AG08395 (cell line): ENCODE measurements around the gene ABCC2.

Source experiments
- DNase-seq: peaks from one replicate; pipeline ENCODE4 v3.0.0; 2012; ENCODE audit warnings: mixed read lengths, low spot score

Gene ABCC2

DNA sequence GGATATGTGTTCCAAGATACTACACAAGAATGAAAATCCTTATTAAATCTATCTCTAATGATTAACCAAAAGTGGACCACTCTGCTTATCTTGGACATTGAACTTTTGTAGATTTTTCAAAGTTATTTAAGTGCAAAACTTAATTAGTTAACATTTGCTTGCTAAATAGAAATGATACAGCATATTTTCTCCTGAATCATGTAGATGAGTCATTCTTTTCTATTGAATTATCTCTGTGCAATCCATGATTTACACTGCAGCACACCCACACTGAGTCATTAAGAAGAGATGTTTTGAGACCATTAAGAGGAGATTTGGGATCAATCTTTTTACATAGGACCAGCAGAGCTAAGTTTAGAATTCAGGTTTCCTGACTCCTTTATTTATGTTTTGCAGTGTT, 6.6 kb upstream of the ABCC2 start:
- DNase-seq: peak; percentile 78

DNA sequence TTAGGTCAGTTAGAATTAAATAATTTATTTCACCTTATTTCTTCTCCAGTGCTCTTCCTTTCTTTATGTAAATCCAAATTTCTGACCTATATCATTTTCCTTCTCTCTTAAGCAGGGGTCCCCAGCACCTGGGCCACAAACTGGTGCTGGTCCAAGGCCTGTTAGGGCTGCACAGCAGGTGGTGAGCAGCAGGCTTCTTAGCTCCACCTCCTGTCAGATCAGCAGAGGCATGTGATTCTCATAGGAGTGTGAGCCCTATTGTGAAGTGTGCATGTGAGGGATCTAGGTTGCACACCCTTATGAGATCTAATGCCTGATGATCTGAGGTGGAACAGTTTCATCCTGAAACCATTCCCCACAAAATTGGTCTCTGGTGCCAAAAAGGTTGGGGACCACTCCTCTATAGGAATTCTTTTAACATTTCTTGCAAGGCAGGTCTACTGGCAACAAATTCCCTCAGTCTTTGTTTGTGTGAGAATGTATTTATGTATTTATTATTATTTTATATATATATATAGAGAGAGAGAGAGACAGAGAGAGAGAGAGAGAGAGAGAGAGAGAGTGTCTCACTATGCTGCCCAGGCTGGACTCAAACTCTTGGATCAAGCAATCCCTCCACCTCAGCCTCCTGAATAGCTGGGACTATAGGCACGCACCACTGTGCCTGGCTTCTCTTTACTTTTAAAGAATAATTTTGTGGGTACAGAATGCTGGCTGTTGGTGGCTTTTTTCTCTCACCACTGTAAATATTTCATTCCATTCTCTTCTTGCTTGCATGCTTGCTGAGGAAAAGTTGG, 4.3 kb upstream of the ABCC2 start:
- DNase-seq: no peak

DNA sequence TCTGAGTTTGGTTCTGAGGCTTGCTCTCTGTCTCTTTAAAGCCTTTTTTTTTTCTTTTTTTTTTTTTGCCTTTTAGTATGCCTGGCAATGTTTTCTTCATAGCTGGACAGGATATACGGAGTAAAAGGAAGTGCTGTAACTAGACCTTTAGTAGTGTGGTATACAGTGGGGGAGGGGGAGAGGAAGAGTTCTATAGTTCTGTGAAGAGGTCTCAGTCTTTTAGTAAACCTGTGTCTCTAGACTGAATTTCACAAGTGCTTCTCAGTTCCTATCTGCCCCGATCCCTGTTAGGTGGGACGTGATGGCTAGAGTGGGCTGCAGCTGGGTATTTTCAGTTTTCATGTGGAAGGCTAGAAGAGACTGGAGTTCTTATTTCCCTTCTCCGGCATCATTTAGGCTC, 3.1 kb upstream of the ABCC2 start:
- DNase-seq: peak; percentile 30

DNA sequence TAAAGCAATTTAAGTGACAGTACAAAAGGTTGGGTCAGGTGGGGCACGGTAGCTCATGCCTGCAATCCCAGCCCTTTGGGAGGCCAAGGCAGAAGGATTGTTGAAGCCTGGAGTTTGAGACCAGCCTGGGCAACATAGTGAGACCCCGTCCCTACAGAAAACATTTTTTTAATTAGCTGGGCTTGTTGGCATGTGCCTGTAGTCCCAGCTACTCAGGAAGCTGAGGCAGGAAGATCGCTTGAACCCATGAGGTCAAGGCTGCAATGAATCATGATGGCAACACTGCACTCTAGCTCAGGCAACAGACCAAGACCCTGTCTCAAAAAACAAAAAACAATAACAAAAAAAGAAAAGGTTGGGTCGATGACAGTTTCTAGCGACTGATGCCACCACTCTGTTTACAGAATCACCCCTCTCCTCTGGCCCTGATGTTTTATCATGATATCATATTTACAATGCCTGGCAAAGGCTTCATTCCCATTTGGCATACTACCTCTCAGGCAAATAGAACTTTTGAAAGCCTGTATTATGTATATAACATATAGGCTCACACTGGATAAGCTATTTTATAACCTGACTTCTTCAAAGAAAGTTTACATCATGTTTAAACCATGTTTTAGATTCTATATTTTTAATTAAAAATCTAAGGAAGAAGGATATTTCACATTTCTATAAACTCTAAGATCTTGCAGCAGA, 558 bp upstream of the ABCC2 start:
- DNase-seq: no peak

DNA sequence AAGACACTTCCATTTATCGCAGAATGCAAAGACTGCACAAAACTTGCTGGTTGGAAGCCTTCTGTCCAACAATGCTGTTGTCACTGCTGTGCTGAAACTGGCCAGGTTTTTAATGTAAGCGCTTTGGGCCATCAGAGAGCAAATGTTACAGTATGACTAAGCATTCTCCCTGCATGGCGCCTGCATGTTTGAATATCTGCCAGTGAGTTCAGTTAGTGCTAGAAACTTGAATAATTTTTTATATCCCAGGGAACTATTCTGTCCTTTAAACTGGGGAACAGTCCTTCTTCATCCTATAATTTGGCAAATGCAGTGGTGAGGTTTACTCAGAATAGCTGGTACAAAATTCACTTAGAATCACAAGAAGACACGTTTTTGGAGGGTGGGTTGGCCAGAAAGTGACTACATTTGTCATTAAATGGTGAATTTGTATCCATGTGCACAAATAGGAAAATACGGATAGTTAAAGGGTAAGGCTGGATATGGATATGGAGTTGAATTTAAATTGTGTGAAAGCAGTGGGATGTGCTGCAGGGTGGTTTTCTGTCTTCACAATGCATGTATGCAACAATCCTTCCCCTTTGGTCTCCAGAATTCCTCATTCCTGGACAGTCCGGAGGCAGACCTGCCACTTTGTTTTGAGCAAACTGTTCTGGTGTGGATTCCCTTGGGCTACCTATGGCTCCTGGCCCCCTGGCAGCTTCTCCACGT, 1.7 kb downstream of the ABCC2 start:
- peak; percentile 49 for DNase-seq

DNA sequence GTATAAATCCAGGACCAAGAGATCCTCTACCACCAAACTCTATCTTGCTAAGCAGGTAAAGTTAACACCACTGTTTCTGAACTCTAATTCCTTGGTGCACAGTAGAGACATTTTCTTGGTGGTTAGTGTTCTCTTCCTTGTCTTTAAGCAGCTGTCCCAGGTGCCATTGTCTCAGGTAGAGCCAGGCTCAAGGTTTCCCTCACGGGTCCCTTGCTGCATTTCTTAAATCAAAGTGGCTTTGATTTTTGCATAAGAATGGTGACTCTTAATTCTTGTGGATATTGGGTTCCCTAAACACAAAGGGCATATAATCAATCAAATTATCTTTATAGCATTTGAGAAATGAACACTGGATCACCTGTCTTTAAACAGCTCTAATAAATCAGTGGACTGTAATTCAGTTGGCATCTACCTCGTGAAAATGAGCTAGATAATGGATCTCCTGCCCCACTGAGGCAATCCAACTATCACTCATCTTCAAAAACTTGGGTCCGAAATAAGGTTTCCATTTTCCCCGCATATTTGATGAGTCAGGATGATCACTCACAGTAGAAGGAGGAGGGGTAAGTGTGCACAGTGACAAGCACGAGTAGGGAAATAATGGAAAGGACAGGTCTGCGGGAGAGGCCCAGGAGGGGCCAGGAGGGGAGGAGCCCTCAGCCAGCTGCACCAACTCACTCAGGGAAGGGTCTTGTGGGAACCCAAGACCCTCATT, 2.4 kb downstream of the ABCC2 start:
- DNase-seq: no peak

DNA sequence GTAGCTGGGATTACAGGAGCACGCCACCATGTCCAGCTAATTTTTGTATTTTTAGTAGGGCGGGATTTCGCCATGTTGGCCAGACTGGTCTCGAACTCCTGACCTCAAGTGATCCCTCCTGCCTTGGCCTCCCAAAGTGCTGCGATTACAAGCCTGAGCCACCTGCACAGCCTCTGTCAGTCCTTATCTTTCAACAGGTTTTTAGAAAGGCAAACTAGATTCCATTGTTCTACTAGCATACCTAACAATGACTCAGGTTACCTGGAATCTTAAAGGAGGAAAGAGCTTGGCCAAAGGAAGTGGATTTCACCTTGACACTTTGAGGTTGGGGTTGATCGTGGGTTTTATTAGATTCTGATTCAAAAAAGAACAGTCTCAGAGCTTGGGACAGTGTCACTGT, 3.2 kb downstream of the ABCC2 start:
- no peak for DNase-seq

DNA sequence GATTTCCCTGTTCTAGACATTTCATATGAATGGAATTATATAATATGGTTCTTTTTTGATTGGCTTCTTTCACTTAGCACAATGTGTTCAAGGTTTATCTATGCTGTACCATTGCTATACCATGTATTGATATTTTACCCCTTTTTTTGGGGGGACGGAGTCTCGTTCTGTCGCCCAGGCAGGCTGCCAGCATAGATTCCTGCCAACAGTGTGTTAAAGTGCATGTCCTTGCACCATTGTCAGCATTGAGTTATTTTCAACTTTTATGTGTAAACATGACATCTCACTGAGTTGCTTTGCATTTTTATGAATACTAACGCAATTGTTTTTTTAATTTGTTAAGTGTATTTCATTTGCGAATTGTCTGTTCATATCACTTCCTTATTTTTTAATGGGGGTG, 4.9 kb downstream of the ABCC2 start:
- DNase-seq: no peak

DNA sequence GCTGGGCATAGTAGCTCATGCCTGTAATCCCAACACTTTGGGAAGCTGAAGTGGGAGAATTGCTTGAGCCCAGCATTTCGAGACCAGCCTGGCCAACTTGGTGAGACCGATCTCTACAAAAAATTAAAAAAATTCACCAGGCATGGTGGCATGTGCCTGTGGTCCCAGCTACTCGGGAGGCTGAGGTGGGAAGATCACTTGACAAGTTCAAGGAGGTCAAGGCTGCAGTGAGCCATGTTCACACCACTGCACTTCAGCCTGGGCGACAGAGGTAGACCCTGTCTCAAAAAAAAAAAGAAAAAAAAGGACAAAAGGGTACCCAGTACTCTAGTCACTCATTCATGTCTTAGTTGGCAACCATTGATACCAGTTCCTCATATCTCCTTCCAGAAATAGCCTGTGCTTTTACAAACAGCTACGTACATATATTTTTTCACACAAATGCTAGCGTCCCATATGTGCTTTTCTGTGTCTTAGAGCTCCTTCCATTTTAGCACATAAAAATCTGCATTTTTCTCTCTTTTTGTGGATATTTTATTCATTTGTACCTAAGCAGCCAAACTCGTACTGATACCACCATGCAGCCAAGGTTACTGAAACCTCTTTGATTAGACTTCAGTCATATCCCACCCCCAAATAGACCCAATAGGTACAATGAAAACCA, 5.5 kb downstream of the ABCC2 start:
- no peak for DNase-seq

DNA sequence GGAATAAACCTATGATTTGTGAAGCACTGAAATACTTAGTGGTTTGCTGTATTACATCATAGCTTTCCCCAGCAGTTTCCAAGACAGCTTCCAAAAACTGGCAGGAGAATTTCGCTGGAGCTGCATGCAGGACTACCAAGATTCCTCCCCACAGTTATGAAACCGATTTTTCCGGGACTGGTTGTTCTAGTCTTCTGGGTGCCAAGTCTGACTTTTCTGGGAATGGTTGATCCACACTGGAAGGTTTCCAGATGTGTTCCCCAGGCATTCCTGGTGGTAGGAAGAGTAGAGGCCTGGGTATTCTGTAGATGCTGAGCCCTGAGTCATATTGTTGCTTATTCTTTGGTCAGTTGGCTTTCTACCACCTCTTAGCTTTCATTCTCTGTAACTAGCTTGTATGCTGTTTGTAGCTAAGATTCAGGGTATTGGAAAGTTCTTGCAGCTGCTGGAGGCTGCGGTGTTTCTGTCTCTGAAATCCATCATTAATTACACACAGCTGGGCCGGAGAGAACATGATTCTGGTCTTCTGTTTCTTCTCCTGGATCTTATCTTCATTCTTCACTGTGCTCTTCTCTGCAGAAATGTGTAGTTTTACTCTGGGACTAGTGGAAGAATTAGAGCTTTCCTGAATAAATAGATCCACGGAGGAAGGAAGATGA, 6.3 kb downstream of the ABCC2 start:
- peak; percentile 83 for DNase-seq

DNA sequence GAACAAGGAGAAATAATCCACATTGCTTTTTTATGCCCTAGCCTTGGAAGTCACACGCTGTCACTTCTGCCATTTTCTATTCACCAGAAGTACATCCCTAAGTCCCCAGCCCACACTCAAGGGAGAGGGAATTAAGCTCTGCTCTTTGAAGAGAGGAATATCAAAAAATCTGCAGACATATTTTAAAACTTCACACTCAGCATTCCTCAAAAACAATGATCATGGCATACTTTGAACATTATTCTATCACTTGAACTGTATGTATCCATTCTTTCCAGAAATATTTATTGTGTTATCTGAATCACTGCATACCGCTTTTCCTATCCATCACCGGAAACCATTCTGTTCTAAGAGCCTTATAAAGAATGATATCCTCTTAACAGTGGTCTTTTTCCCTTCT, 9.4 kb downstream of the ABCC2 start:
- DNase-seq: no peak

DNA sequence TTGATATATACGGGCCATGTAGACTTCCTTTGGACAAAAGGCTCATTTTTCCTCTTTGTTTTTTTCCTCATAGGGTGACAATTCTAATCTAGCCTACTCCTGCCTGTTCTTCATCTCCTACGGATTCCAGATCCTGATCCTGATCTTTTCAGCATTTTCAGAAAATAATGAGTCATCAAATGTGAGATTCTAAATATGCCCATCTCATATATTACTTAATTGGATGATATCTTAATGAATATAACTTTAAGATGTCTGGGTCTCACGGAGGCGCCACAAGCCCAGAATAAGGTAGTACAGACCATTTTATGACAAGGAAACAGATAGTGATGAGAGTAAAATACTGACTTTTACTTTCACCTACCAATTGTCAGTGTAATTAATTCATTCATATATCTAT, 11.4 kb downstream of the ABCC2 start:
- DNase-seq: no peak

DNA sequence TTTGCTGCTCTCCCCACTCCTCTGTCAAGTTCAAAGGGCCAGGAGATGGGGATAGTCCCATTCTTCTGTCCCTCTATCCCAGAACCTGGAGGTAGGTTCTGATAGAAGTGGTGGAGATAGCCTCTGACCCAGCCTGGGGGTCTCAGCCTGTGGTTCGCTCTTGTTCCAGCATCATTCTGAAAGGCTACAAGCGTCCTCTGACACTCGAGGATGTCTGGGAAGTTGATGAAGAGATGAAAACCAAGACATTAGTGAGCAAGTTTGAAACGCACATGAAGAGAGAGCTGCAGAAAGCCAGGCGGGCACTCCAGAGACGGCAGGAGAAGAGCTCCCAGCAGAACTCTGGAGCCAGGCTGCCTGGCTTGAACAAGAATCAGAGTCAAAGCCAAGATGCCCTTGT, 14.5 kb downstream of the ABCC2 start:
- no peak for DNase-seq

DNA sequence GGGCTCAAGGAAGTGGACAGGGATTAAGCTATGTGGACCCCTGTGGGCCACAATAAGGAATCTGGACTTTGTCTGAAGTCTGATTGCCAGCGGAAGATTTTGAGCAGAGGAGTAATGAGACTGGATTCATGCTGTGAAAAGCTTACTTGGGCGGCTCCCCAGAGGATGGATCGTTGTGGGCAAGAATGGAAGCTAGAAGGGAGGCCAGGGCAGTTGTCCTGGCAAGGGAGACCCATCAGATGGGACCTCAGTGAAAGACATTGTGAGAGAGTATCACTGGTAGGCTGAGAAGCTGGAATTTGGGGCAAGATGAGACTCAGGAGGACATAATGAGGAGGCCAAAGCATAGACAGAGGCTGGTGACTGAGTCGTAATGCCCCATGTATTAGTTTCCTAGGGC, 15.6 kb downstream of the ABCC2 start:
- DNase-seq: no peak

DNA sequence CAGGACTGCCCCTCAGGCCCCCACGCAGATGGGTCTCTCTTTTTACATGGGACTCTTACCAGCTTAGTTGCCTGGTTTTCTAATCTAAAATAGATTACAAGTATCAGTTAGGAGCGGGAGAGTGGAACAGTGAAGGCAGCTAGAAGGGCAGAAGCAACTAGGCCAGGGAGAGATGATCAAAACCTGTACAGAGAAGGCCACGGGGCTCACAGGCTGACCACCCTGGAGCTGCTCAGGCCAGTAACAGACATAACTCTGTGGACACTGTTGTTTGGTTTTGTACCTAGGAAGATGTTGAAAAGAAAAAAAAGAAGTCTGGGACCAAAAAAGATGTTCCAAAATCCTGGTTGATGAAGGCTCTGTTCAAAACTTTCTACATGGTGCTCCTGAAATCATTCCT, 16.5 kb downstream of the ABCC2 start:
- DNase-seq: no peak

DNA sequence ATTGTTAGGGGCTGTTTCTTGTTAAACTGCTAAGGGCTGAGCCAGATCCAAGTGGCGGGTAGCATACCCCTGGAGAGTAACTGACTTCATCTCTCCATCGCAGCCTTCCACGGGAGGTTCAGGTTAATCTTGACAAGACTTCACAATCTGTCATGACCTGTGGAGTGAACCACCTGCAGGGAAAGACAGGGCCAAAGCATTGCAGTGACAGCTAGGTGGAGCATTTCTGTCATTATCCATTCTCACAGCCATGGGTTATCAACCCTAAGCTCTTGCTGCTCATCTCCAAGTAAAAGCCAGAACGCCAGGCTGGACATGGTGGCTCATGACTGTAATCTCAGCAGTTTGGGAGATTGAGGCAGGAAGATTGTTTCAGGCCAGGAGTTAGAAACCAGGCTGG, 17.2 kb downstream of the ABCC2 start:
- no peak for DNase-seq

DNA sequence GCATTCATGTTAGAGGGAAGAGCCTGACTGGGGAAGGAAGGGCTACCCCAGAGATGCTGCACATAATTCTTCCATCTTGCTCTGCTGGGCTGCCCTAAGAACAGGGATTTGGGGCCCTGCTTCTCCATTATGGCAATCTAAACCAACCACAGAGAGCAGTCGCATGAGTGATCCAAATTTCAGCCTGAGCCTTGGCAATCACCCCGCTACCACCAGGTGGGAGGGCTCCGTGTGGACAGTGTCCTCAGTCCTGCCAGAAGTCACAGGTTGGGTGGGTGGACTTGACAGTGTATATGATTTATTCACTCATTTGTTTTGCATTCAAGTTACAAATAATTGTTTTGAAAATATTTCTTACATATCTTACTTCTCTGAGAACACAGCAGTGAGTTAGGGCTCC, 22.0 kb downstream of the ABCC2 start:
- no peak for DNase-seq

DNA sequence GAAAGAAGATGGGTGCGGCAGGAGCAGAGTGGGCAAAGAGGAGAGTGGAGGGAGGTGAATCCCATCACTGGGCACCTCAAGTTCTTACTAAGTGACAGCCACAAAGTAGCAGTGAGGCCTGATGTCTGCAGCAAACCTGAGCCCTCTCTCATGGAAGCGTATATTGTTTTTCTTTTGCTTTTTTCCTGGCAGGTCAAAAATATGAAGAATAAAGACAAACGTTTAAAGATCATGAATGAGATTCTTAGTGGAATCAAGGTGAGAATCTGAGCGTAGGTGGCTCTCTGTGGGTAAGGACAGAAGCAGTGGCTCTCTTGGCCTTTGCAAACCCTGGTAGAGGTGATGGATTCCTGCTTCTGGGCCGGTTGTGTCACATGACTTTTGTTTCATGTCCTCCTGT, 22.8 kb downstream of the ABCC2 start:
- DNase-seq: no peak

DNA sequence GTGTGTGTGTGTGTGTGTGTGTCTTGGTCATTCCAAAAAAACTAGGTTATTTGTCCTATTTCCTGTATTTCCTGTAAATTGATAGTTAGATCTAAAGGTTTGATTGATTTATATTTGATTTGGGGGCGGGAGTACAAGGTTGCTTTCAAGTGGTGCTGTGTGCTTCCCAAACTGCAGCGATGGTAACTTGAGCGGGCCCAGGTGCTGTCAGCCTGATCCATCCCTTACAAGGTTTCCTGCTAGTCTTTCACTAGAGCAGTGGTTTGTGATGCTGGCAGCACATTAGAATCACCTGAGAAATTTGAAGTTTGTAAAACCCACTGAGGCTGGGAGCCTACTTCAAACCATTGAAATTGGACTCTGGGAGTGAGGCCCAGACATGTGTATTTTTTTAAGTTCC, 23.7 kb downstream of the ABCC2 start:
- no peak for DNase-seq

DNA sequence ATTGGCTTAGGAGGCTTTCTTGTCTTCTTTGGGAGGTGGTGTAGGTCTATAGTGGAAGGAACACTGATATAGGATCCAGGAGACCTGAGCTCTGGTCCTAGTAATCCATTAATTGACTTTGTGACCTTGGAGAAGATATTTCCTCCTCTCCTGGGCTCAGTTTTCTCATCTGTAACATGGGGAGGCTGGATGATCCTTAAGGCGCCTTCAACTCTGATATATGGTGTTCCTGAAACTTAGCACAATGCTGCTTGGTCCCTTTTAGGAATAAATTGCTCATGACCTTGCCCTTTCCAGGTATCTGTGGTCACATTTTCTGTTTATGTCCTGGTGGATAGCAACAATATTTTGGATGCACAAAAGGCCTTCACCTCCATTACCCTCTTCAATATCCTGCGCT, 25.3 kb downstream of the ABCC2 start:
- DNase-seq: no peak

DNA sequence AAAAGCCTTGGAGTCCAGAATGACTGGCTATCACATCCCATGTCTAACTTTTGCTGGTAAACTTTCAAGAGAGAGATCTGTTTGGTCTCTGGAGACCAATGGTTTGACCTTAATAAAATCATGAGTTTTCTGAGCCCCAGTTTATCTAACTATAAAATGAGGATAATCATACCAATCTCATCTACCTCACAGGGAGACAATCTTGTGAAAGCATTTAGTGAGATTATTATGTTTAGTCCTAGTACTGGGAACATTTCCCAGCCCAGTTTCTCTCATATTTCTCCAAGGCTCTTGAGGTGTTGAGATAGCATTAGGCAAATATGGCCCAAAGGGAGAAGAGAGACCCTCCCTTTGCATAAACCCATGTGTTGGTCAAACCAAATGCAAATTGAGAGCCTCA, 25.8 kb downstream of the ABCC2 start:
- no peak for DNase-seq

DNA sequence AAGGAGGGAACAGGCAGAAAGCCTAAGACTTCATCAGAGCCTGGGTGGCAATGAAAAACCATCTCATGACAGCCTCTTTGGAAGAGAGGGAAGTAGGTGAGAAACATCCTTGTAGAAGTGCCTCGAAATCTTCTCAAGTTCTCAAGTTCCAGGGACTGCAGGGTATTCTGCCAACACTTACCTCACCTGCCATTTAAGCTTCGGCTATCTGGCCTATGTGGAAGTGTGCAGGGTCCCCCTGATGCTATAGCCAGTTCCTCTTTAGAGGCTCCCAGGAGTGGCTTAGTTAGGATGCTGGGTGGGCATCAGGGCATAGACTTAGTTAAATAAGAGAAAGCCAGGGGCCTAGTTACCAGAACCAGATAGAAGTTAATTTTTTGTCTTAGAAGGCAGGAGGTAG, 27.0 kb downstream of the ABCC2 start:
- DNase-seq: no peak
